ENCODE results near the gene DCHS2. TPM values are rescaled to one million over a fixed set of nuclear protein-coding genes. Genes with fewer than 3 reads are reported as not detected.

DCHS2 gene
- polyA plus RNA-seq, 5 donors, result 1.2 to 3.2 (median 2.1) TPM

DNA sequence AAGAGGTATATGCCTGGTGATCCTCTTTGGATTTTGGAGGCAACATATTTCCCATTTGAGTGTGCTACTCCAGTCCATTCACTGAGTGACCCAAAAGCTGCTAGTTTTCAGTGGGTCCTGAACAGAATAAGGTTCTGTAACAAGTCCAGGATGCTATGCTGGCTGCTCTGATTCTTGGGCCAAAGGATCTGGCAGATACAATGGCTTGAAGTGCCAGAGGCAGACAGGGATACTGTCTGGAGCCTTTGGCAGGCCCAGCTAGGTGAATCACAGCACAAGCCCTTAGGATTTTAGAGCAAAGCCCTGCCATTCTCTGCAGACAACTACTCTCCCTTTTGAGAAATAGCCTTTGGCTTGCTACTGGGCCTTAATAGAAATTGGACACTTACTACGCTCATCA is 40.6 kb downstream of the DCHS2 start:
- no peak for DNase-seq

GRCh38 chr4:154444958-154445357 is 46.6 kb downstream of the DCHS2 start:
- DNase-seq, result no peak

DNA sequence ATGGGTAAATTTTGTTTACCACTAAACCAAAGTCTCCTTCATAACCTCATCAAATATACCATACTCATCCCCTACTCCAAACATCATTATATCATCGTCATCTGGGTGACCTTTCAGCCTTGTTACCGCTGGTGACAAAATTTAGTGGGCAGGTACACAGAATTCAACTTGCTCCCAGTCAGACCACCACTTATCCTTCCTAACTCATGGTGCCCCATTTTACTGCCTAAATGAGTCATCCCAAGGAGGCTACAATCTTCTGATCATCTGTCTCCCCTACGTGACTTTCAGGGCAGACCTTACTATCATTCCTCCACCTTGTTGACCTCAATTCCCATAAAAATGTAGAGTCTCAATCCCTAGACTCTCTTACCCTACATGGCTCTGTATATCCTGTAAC is 49.6 kb downstream of the DCHS2 start:
- no peak for DNase-seq

GRCh38 chr4:154441124-154441523 is 50.5 kb downstream of the DCHS2 start:
- no peak for DNase-seq

DNA sequence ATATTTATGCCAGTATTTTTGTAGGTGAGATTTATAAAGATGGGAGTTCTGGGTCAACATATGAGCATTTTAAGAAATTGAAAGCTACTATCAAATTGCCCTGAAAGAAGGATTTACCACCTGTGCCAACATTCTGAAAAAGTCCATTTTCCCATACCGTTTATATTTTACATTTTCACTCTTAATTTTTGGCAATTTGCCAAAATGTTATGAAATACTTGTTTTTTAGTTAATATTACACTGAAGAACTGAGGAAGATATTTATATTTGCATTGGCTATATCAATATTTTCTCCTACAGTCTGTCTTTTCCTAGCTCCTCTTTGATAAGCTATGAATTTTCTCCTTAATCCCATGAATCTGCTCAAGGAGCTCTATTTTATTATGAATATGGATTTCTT is 52.4 kb downstream of the DCHS2 start:
- no peak for DNase-seq

- no peak for DNase-seq
Observed at GRCh38 chr4:154435895-154436294, 55.7 kb downstream of the DCHS2 start.

DNA sequence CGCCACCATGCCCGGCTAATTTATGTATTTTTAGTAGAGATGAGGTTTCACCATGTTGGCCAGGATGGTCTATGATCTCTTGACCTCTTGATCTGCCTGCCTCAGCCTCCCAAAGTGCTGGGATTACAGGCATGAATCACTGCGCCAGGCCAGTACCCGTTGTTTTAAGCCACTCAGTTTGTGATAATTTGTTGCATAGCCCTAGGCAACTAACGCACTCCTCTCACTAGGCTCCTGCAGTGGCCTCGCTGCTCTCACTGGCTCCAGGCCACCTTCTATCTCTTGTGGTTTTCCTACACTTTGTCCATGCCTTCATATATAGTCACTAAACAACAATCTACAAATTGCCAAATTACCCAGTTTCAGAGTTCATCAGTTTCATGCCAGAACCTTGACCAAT is 58.1 kb downstream of the DCHS2 start:
- no peak for DNase-seq

DNA sequence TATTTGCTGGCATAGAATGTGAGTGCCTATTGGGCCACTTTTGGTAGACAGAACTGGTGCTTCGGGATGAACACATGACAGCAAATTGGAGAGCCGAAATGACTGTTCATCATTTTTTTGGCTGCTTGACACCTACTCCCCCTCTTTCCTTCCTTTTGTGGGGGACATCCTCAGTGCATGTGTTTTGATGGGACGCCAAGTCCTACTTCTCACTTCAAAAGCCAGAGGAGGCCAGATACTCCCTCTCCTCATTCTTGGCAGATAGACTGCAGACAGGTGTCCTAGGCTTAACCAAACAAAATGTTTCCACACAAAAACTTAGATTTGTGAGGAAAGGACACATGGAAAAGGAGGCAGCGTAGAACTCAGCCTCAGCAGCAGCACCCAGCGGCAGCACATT is 62.4 kb downstream of the DCHS2 start:
- no peak for DNase-seq

DNA sequence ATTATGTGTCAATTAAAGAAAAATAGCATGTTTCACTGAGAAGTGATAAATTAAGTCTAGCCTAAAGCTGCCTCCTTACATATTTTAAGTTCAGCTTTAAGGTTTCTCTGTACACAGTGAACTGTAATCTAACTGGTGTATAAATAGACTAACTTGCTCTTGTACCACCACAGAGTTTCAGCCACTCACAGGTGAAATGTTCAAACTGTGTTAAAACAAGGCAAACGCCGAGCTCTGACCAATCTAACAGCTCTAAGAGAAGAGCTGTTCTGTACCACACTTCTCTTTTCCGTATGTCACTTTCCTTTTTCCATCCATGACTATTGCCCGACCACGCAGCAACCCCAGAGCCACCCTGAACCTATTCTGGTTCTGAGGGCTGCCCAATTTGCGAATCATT is 64.5 kb downstream of the DCHS2 start:
- DNase-seq, result no peak

DNA sequence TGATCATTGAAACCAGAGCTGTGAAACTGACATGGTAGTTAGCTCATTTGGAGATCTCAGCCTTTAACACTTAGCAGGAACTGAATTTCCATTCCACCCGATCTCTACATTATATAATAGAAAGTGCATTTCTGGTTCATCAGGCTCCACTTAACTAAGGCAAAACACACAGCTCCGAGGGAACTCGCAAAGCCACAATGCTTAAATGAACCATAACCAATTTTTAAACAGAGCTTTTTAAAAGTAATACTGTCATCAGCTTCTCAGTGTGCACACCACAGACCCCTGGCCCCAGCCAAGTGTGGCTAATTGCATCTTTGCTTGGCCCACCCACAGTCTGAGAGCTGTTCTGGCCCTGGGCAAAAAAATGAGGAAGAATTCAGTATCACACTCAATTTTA is 66.1 kb downstream of the DCHS2 start:
- DNase-seq, result no peak

DNA sequence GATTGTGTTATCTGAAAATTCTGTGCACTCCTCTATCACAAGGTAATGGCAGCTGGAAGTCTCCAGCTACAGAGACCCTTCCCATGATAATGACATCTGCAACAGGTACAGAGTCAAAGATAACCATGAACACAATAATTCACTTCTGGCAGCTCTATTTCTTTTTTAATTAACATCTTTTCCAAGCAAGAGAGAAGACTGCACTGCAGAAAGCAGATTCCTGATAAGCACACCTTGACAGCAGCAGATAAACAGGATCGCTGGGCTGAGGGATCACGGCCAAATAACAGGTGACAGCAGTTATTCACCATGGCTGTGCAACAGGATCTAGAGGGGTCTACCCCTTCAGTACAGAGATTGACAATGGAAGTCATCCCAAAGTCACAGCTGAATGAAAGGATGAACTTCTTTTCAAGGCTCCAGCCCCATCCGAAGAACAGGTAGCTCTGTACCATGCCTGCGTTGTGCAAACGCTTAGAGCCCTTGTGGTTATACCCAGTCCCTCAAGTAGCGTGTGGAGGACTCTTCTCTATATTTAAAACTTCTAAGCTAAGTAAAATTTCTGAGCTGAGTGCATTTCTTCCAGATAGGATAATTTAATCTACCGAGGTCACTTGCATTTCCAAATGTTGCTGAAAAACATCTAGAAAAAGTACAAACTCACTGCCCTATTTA is 66.7 kb downstream of the DCHS2 start:
- no peak for DNase-seq

DNA sequence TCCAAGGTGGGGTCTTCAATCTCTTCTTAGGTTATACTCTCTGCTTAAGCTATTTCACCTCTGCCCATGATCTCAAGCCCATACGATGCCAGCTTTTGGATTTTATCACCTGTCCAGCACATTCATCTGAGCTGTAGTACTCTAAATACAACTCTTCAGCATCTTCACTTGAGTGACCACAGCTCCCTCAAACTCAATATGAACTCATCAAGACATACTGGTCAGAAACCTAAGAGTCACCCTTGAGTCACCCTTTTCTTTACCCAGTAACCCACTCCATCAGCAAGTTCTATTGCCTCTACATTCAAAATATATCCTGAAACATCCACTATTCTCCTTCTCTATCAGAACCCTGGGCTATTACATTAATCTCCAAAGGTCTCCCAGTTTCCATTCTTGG is 69.4 kb downstream of the DCHS2 start:
- DNase-seq, result no peak

DNA sequence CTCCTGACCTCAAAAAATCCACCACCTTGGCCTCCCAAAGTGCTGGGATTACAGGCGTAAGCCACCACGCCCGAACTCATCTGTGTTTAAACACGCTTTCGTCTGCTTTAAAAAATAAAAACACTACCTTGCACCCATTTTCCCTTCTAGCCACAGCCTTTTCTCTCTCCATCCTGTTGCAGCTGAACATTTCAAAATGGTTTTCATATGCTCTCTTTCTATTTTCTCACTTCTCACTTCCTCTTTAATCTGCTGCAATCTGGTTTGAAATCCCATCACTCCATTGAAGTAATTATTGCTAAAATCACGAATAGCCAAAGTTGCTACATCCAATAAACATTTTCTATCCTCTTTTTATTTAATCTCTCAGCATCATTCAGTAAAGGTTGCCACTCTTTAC is 70.0 kb downstream of the DCHS2 start:
- no peak for DNase-seq

- DNase-seq, result peak in 1 of 2 donors; percentile 38
Observed at GRCh38 chr4:154417373-154417673, 74.3 kb downstream of the DCHS2 start.

- DNase-seq, result peak in 1 of 2 donors; percentile 19
Observed at GRCh38 chr4:154416190-154416547, 75.4 kb downstream of the DCHS2 start.

DNA sequence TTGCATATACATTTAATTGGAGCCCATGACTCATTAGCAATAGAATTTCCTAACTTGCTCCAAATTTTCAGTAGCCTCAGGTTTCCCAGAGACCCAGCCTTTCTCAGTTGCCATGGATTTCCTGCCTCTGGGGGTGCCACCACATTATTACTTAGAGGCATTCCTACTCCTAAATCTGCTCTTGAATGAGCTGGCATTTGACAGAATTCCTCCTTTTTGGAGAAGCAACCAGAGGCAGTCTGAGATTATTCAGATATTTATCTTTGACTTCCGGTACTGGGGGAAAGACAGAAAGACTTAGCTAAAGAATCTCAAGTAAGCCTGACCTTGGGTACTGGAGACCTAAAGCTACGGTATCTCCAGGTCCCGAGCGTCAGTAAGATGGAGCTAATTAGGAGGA is 76.3 kb downstream of the DCHS2 start:
- no peak for DNase-seq

GRCh38 chr4:154414796-154415195 is 76.8 kb downstream of the DCHS2 start:
- DNase-seq, result no peak

DNA sequence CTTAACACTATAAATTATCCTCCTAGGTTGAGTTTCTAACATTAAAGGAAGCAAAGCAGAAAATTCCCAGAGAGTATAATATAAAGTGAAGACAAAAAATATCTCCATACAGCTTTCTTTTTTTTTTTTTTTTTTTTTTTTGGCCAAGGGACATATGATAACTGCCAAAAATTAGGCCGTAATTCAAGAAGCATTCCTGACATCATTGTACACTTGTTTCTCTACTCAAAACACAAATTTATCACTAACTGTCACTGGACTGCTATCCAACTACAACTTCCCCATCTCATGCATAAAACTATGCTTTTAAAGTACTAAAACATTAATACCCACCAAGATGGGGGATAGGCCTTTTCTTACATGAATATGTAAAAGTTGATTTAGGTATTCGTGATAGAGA is 77.2 kb downstream of the DCHS2 start:
- DNase-seq, result no peak

GRCh38 chr4:154407443-154407842 is 84.2 kb downstream of the DCHS2 start:
- DNase-seq, result no peak

DNA sequence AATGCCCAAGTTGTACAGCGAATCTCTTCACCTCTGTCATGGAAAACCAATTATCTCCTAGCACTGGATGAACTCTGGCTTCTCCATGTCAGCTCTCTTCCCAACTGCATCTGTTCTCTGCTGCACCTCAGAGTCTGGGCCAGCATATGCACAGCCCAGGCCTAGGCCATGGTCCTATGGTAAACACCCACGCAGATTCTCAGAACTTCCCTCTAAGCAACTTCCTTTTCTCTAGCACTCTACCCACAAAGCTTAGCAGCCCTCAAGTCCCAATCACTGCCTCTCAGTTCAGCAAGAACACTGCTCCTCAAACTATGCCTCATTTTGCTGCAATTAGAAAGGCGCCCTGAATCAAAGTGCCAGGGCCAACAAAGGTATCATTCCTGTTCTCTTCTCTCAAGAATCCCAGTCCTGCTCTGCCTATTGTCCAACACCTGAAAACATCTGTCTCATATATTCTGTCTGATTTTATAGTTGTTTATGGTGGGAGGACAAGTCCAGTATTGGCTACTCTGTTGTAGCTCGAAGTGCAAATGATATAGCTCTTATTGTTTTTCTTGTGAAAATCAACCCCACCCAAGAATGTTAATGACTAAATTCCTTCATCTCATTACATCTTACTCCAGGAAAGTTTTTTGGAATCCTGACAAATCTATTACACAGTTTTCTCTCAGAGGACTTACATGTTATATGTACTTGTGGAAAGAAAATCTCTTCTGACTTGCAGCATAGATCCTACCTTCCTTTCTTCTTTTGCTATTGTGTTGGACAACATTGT is 85.4 kb downstream of the DCHS2 start:
- no peak for DNase-seq

DNA sequence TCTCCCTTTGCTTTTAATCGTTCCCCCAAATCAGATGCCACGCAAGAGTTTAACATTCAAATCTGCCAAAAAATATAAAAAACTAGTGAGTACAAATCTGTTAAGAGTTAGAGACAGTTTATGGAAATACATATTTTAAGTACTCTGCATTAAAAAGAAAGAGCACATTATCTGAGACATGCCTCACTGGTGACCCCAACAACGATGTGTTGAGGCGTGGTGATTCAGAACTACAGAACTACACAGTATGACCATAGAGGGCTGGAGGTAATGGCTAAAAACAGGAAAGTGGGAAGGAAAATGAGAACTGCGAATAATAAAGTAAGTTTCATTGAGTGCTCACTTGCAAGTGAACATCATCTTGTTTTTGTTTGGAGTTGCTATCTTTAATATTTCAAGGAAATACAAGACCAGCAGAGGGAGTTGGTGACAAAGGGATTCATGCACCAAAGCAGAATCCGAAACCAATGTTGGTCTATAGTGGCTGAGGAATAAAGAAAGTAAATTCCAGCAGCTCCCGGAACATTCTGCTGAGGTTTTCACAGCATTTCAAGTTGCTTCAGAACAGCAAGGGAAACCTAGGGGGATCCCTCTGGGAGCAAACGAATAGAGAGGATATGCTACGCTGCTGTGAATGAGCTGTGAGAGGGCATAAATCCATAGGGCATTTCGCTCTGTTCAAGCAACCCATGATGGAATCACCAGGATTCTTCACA is 92.2 kb downstream of the DCHS2 start:
- DNase-seq, result peak; percentile 57 to 60

DNA sequence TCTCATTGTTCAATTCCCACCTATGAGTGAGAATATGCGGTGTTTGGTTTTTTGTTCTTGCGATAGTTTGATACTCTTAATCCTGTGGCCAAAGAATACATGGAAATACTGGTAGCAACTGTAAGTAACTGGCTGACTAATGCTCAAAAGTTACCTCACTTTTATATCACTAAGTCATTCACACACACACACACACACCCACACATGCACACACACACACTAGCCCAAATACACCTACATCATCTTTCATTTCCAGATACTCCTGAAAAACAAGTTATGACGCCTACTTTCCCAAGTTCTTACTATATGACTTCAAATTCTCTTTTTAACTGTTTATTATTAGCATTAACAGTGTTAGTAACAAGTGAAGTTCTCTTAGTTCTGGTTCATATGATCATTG is 101.3 kb downstream of the DCHS2 start:
- no peak for DNase-seq

DNA sequence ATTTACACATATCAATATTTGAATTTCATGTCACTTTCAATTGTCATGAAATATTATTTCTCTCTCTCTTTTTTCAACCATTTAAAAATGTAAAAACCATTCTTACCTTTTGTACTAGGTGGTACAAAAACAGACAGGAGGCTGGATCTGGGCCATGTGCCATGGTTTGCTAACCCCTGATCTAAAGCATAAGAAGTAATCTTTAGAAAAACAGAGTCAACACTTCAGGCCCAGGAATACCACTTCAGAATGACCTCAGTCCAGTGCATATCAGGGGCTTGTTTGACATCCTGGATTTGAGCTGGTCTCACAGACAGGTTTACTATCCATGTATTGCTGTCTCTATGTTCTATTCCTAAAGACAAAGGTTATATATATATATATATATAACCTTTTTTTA is 102.5 kb downstream of the DCHS2 start:
- DNase-seq, result no peak

All from right lung (tissue), 5 donors.